CD4-positive, alpha-beta T cell treated with Interleukin-15 for 1 hour (primary cell): ENCODE data around the gene OPRL1.

Source experiments
- DNase-seq: peaks from one replicate; pipeline ENCODE4 v3.0.0-alpha.2; 2020

OPRL1 gene

DNA sequence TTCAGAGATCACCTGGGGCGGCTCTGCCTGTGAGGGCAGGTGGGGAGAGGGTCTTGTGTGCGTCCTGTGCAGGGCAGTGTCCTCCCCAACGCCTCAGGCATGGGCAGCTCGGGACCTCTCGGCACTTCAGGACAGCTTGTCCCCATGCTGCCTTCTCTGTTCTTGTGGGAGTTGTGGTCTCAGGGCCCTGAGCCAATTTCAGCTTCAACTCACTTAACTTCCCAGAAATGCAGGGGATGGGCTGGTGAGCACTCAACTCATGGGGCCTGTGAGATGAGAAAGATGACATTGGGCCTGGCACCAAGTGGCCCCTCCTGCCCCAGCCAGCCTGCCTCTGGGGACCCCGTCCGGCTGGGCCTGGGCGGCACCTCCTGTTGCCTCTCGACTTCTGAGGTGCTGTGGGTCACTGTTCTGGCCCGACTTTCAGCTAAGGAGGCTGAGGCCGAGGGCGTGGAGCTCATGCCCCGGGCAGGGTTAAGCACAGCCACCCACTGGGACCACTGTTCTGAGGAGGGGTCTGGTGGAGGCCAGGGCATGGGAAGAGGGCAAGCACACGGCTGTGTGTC, 7.3 kb upstream of the OPRL1 start:
- DNase-seq: no peak

DNA sequence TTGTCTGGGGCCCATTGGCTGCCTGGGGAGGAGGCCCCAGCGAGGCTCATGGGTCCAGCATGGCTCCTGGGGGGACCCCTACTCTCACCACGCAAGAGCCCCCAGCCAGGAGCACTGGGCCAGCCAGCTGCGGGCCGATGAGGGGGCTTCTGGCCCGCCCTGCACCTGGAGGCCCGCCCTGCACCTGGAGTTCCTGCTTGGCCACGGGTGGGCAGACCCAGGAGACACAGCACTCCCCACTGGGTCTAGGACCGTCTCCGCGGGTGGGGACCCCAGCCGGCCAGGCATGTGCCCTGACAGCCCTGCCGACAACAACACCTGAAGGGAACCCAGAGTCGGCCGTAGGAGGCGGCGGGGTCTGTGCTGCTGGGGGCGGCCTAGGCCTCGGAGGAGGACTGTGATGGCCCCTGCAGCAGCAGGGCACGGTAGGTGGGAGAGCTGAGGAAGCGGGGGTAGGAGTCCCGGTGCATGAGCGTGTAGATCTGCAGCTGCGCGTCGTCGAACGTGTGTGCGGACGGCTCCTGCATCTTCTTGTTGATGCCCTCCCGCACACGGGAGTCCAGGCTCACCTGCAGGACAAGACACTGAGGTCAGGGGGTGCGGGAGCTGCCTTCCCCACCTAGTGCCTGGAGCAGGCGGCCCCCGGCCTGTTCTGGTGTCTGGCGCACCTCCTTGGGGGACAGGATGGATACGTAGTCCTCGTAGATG, 6.3 kb upstream of the OPRL1 start:
- DNase-seq: no peak

DNA sequence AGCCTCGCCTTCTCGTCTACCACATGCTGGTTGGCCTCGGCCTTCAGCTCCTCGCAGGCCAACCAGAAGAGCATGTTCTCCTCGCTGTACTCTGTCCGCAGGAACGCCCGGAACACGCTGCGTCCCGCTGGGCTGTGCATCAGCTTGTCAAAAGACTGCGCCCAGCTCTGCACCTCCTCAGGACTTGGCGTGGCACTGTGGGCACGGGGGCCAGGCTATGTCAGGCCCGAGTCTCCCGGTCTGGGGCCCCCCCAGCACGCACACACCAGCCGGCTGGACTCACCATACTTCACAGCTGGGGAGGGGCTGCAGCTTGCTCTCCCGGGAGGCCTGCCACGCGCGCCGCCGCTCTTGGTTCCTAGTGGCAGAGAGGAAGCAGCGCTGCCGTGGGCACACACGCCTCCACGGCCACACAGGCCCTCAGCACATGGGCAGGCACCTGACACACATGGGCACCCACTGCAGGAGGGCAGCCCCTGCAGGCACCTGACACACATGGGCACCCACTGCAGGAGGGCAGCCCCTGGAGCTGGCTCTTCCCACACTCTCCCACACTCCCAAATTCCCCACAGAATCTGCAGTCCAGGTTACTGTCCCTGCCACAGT, 5.6 kb upstream of the OPRL1 start:
- DNase-seq: no peak

DNA sequence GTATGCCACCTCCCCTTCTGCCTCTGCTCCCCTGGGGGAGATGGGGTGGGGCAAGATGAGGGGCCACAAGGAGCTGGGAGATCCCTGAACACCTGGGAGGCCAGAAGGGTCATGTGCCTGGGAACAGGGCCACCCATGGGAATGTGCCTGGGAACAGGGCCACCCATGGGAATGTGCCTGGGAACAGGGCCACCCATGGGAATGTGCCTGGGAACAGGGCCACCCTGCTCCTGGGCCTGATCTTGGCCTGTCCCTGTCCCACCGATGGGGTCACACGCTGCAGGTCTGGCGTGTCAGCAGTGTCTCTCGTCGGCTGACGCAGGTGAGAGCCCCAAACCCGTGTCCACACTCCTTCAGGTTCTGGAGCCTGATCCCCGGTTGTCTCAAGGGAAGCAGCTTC, 4.9 kb upstream of the OPRL1 start:
- DNase-seq: no peak

GRCh38 chr20:64075556-64075955, 4.3 kb upstream of the OPRL1 start:
- no peak for DNase-seq

GRCh38 chr20:64076061-64076997, 3.6 kb upstream of the OPRL1 start:
- no peak for DNase-seq

GRCh38 chr20:64077094-64077493, 2.8 kb upstream of the OPRL1 start:
- peak; percentile 60 for DNase-seq

- no peak for DNase-seq
Observed at GRCh38 chr20:64077541-64077875, 2.4 kb upstream of the OPRL1 start.

- DNase-seq: peak; percentile 64
Observed at GRCh38 chr20:64077876-64078551, 1.9 kb upstream of the OPRL1 start.

DNA sequence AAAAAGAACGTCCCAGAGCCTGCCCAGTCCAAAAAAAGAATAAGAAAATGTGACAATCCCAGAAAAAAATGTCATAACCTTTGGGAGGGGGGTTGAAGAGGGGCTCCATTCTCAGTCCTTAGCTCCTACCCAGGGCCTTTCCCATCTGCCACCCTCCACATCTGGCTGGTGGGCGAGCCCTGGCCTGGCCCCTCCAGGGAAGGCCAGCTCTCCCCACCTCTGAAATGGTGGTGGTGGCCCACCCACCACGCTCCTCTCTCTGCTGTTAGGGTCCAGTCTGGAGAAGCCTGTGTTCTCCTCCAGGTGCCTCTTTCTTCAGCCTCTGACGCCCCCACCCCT, 979 bp upstream of the OPRL1 start:
- no peak for DNase-seq

GRCh38 chr20:64079273-64080012, 439 bp upstream of the OPRL1 start, which contains the start of gene RGS19:
RGS19 (minus strand) TSS chr20:64079518; CDS start chr20:64076886, 2,632 bp downstream.
- peak; percentile 88 for DNase-seq

DNA sequence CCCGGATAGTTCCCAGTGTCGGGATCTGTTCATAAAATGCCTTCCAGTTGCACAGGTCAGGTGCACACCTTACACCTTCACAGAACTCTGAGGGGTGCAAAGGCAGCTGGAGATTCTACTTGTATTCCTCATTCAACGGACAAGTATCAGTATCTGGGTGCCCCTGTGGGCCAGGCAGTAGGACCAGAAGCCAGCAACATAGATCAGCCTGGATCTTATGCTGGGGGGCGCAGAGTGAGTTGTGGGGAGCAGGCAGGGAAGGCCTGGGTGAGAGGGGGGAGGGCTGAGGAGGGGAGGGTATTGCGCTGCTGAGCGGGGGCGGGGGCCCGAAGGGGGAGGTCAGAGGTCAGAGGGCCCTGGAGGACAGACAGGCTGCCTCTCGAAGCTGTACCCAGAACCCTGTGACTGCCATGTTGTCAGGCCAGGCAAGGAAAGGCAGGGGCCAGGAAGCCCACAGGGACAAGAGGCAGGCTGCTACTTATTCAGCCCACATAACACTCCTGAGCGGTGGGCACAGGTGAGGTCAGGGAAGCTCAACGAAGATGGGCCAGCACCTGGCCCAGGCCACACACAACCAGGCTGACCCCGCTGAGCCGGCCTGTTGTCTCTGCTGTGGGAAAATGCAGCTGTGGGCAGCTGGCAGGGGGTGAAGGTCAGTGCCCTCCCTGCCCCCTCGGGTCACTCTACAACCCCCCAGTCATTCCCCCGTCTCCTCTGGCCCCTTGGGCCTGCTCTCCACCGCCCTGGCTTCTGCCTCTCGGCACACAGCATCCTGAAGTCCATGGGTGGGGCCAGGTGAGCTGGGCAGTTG, 1.1 kb downstream of the OPRL1 start:
- DNase-seq: no peak

- no peak for DNase-seq
Observed at GRCh38 chr20:64081624-64081964, 1.7 kb downstream of the OPRL1 start.

DNA sequence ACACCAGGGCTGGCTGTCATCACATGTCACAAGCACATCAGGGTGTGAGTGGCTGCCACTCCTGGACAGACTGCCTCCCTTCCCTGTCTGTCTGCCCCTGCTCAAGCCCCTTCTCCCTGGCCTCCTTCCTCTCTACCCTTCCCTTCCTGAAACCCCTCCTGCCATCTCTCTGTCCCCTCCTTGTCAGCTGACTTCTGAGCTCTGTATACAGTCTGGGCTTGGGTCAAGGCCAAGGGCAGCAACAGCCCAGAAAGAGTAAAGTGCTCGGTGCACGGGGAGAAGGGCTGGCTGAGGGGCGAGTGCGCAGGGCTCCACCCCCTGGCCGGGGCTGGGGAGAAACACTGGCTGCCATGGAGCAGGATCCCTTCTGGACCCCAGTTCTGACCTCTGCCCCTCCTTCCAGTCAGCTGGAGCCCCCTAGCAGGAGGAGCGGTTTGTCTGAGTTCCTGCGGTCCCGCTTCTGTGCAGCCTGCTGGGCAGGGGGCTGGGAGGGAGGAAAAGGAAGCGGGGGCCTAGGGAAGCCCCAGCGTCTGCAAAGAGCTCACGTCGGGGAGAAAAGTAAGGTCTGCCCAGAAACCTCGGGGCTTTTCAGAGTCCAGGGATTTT, 2.3 kb downstream of the OPRL1 start:
- no peak for DNase-seq

GRCh38 chr20:64082820-64083377, 3.0 kb downstream of the OPRL1 start:
- no peak for DNase-seq

DNA sequence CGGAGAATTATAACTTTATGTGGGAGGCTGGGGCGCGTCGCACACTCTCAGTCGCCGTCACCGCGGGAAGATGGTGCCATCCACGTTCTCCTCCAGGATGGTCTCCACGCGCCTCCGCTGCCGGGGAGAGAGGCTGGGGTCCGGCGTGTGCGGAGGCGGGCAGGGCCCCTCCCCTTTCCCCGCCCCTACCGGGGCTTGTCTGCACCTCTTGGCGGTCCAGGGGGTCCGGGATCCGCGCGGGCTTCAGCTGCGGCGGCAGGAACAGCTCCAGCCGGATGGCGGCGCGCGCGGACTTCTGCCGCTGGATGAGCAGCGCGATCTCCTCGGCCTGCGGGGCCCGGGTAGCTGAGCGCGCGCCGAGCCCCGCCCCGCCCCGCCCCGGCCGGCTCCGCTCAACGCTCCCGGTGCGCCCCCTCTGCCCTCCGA, 3.5 kb downstream of the OPRL1 start:
- DNase-seq: peak; percentile 73

DNA sequence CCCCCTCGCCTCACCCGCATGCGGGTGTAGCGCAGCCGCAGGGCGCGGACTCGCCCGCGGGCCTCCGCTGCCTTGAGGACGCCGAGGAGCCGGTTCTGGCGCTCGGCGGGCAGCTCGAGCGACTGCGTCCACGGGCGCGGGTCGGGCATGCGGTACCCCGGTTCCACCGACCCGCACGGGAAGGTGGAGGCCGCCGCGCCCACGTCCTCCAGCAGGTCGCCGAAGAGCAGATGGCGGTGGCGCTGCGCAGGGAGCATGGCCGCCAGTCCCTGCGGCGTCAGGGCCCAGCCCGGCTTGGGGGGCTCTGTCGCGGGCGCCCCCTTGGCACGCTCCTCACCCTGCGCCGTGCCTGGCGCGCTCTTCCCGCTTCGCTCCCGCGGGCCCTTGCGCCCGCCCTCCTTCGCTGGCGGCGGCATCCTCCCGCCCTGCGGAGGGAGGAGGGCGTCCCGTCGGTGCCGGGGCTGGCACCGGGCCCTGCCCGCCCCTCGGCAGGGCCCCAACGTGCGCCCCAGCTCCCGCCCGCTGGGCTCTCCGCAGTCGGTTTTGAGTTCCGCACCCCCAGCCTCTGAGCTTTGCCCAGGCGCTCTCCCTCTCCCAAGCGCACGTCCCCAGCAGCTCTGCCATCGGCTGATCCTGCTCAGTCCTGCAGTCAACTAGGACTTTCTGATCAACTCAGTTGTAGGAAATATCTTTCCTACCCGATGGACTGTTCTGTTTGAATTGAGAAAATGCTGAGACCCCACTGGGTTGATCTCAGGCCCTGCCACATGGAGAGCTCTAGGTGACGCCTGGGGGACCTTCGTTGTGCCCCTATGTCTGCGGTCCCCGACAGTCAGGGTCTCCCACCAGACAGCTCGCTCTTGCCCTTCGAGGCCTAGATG, 4.2 kb downstream of the OPRL1 start, which contains the start of gene LKAAEAR1:
Gene LKAAEAR1, minus strand, starts transcription at position 595 of the 881 bp plus-strand sequence. Its CDS starts 179 bp downstream, at position 416.
- no peak for DNase-seq

GRCh38 chr20:64084685-64085152, 4.8 kb downstream of the OPRL1 start:
- DNase-seq: no peak

- no peak for DNase-seq
Observed at GRCh38 chr20:64086801-64087200, 6.9 kb downstream of the OPRL1 start.
